Left ventricle myocardium inferior (tissue), 1 donor: ENCODE measurements around the gene ABCA4. TPM values are rescaled to one million over a fixed set of nuclear protein-coding genes. Genes with fewer than 3 reads are reported as not detected.

Experiments
- DNase-seq: peaks from one replicate; pipeline ENCODE4 v3.0.0-alpha.2; 2020
- H3K27ac ChIP-seq: fragments of 200-600 bp; replicated peaks from 2 replicates; pipeline ENCODE4 v1.8.0; 2021
- H3K27me3 ChIP-seq: fragments of 200-600 bp; 2 replicates; pipeline ENCODE4 v1.8.0; 2021; ENCODE audit warnings: low read depth
- H3K36me3 ChIP-seq: fragments of 200-600 bp; 2 replicates; pipeline ENCODE4 v1.8.0; 2021
- H3K4me1 ChIP-seq: fragments of 200-600 bp; 2 replicates; pipeline ENCODE4 v1.8.0; 2021
- H3K4me3 ChIP-seq: fragments of 200-600 bp; 2 replicates; pipeline ENCODE4 v1.8.0; 2021; ENCODE audit warnings: mild to moderate bottlenecking, moderate library complexity
- H3K9me3 ChIP-seq: fragments of 200-600 bp; replicated peaks from 2 replicates; pipeline ENCODE4 v1.8.0; 2021
- intact Hi-C: fragments of 100-400 bp; cut with micrococcal nuclease; formaldehyde crosslinking; loops from one replicate; pipeline ENCODE4 v1.11.0; 2022
- total RNA-seq: library from RNA; stranded (reverse); fragmentation: NEBNext Ultra II Directional; extraction: Animal tissue kit (Norgen Biotek cat#: 25700); gene quantifications from one replicate; pipeline ENCODE4 v1.2.1, GENCODE V29; 2021
- TF ChIP-seq, protein P1 (sequence below): fragments of 200-600 bp; IDR thresholded peaks from 2 replicates; pipeline ENCODE4 v1.8.0; 2021; ENCODE audit warnings: antibody characterized with exemption, mild to moderate bottlenecking, borderline replicate concordance
- donor health status: DM: no; HTN: yes; CAD: no; lungs with severe emphysema.

Gene ABCA4
- total RNA-seq, 1 donor from 2014 or later, result 0.11 TPM

DNA sequence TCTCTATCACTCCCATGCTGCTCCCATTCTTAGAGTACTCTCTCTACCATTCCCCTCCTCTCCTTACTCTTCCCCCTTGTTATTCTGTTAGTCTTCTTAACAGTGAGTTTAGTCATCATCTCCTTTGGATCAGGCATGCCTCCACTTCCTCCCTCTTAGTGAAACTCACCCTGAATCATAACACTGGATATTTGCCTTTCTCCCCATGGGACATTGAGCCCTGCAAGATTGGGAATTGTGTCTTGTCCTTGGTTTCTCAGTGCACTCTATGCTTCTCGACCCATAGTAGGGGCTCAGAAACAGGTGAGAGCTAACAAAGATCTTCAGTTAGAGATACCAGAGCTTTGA is 143.4 kb downstream of the ABCA4 start:
- H3K27ac ChIP-seq, result no peak overlapping the region
- H3K36me3 ChIP-seq, result no peaks in the 10 kb centered on the region
- intact Hi-C loops, result no loop called here
- no peak overlapping the region for H3K4me3 ChIP-seq
- DNase-seq, result no peak
- TF ChIP-seq, protein P1, sequence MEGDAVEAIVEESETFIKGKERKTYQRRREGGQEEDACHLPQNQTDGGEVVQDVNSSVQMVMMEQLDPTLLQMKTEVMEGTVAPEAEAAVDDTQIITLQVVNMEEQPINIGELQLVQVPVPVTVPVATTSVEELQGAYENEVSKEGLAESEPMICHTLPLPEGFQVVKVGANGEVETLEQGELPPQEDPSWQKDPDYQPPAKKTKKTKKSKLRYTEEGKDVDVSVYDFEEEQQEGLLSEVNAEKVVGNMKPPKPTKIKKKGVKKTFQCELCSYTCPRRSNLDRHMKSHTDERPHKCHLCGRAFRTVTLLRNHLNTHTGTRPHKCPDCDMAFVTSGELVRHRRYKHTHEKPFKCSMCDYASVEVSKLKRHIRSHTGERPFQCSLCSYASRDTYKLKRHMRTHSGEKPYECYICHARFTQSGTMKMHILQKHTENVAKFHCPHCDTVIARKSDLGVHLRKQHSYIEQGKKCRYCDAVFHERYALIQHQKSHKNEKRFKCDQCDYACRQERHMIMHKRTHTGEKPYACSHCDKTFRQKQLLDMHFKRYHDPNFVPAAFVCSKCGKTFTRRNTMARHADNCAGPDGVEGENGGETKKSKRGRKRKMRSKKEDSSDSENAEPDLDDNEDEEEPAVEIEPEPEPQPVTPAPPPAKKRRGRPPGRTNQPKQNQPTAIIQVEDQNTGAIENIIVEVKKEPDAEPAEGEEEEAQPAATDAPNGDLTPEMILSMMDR, result no peak
- H3K9me3 ChIP-seq, result no peaks in the 10 kb centered on the region
- no peaks in the 10 kb centered on the region for H3K27me3 ChIP-seq
- peaks cover 19% of the 10 kb centered on the region for H3K4me1 ChIP-seq

DNA sequence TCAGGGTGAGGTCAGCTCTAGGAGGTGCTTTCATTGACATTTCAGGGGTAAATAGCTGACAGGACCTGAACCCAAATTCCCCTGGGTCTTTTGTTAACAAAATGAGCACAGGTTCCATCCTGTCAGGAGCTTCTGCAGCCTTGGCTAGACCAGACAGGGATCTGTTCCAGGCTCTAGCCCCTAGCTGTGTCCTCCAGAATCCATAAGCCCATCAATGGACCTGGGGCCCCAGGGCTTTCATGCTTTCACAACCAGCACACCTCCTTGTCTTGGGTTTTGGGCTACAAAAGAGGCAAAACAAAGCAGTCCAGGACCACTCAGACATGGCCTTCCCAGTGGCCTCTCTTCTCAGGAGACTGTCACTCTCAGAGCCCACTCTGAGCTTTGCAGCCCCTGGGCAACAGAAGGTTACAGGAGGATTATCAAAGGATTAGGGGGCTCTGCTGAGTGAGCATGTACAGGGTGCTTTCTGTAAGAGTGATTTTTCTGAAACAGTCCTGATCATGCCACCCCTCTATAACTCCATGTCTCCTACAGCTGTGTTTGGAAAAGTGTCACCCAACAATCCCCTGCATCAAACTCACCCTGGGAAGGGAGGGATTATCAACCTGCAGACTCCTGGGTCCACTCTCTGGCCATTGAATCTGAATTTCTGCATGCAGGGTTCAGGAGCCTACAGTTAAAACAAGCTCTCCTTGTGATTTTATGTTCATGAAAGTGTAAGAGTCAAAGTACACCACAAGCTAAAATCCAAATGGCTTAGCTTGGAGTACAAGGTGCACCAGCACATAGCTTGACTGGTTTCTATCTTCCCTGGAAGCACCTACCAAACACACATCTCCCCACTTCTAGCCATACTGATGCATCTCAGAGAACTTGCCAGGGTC is 144.0 kb downstream of the ABCA4 start:
- Histone ChIP-seq H3K9me3 (no peaks in the 10 kb centered on the region), H3K27me3 (no peaks in the 10 kb centered on the region), H3K4me1 (peaks cover 19% of the 10 kb centered on the region), H3K36me3 (no peaks in the 10 kb centered on the region), H3K4me3 (no peak overlapping the region), H3K27ac (no peak overlapping the region)
- intact Hi-C loops, result no loop called here
- no peak for DNase-seq
- TF ChIP-seq, protein P1, result no peak

DNA sequence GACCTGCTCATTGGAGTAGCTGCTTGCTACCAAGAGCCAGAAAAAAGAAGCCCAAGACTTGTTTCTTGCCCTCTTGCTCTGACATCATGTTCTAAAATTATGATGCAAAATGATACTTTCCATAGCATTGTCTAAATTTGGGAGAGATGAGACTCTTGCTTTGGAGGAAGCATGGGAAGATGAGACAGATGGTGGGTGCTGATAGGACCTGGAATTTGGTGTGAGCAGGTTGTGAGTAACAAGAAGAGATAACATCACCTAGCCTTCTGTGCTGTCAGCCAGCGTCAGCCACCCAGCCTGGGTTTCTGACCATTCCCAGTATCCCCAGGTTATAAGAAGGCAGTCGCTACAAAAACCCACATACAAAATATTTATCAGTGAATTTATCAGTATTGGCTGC is 144.7 kb downstream of the ABCA4 start:
- Histone ChIP-seq H3K27me3 (no peaks in the 10 kb centered on the region), H3K27ac (no peak overlapping the region), H3K4me3 (no peak overlapping the region), H3K36me3 (no peaks in the 10 kb centered on the region), H3K4me1 (peaks cover 19% of the 10 kb centered on the region), H3K9me3 (no peaks in the 10 kb centered on the region)
- intact Hi-C loops, result no loop called here
- TF ChIP-seq, protein P1, result no peak
- no peak for DNase-seq

DNA sequence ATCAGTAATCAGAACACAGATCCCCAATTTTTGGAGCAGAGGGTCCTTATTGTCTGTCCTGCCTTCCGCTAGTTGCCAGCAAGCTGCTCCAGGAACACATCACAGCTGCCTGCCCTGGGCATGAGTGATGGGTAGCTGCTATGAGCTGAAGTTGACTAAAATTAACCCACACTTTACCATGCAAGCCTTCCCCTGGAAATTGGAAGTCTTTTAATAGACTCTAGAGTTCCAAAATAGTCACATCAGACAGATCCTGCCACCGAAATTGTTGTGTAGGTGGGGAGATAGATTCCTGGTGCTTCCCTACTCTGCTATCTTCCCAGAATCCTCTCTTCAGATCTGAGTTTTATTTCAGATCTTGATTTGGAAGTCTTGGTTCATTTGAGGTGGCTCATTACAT is 148.6 kb downstream of the ABCA4 start:
- DNase-seq, result no peak
- Histone ChIP-seq H3K27ac (no peak overlapping the region), H3K4me3 (no peak overlapping the region), H3K27me3 (no peaks in the 10 kb centered on the region), H3K4me1 (peaks cover 3% of the 10 kb centered on the region), H3K9me3 (no peaks in the 10 kb centered on the region), H3K36me3 (no peaks in the 10 kb centered on the region)
- TF ChIP-seq, protein P1, result no peak
- intact Hi-C loops, result no loop called here

DNA sequence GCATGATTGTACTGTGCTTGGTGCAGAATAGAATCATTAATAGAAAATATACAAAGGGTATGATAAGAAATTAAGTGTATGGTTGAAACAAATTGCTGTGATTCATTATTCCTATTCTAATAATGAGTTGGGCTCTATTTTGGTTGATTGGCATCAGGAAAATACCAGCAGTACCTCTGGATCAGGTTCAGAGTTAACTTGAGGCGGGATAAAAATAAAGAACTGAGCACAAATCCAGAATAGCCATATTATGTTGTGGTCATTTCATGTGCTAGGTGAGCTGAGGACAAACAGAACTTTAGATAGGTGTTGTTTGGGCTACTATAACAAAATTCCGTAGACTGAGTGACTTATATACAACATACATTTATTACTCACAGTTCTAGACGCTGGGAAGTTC is 151.1 kb downstream of the ABCA4 start:
- DNase-seq, result no peak
- intact Hi-C loops, result no loop called here
- no peak overlapping the region for H3K4me3 ChIP-seq
- H3K4me1 ChIP-seq, result peaks cover 8% of the 10 kb centered on the region
- TF ChIP-seq, protein P1, result no peak
- H3K9me3 ChIP-seq, result no peaks in the 10 kb centered on the region
- H3K27ac ChIP-seq, result no peak overlapping the region
- H3K27me3 ChIP-seq, result no peaks in the 10 kb centered on the region
- H3K36me3 ChIP-seq, result no peaks in the 10 kb centered on the region
